SU-DHL-6 (cell line): ENCODE results near the gene SLC5A10.

Source experiments
- CTCF ChIP-seq: fragments of 200-600 bp; sonication (generic); IDR thresholded peaks from one replicate; pipeline ENCODE4 v1.5.1; 2017; ENCODE audit warnings: antibody characterized with exemption, mild to moderate bottlenecking, low read length, moderate library complexity; ENCODE audit not compliant: insufficient read depth, poor library complexity, severe bottlenecking
- EZH2phosphoT487 ChIP-seq: fragments of 200-600 bp; sonication (generic), shearing (Covaris generic); conservative IDR thresholded peaks from 2 replicates; pipeline ENCODE4 v1.6.1; 2018; ENCODE audit warnings: mild to moderate bottlenecking, antibody characterized with exemption, low read length, moderate library complexity, mixed read lengths

- TF ChIP-seq CTCF: no peak
- no peak for TF ChIP-seq EZH2phosphoT487
Measured at GRCh38 chr17:18994631-18995030, 42.7 kb downstream of the SLC5A10 start.
